Smooth muscle cell of trachea (primary cell): Measurements from ENCODE around the gene EIF1AD. TPM values are rescaled to one million over a fixed set of nuclear protein-coding genes. Genes with fewer than 3 reads are reported as not detected.

Experiments used
- total RNA-seq: library from RNA; depleted of rRNA; stranded (reverse); fragments of >200 nt; gene quantifications from 2 replicates; pipeline ENCODE4 v1.2.1, GENCODE V29; 2014

The EIF1AD gene
- total RNA-seq, result 28.2 and 29.3 TPM in 2 replicates

GRCh38 chr11:66001942-66002647 lies at the start of gene EIF1AD, which contains the start of gene BANF1:
TSS of gene EIF1AD (minus strand) at chr11:66002157. CDS start at chr11:66000389, 1,768 bp downstream.
TSS of gene BANF1 (plus strand) at chr11:66002503. CDS start at chr11:66003251, 748 bp downstream.

GRCh38 chr11:66048547-66049323 lies 46.8 kb upstream of the EIF1AD start, which contains the start of gene GAL3ST3:
TSS of gene GAL3ST3 (minus strand) at chr11:66049161. CDS start at chr11:66045415, 3,746 bp downstream.

GRCh38 chr11:66026017-66026529 lies 24.1 kb upstream of the EIF1AD start, which contains the start of gene CATSPER1:
TSS of gene CATSPER1 (minus strand) at chr11:66026479. CDS start at chr11:66026379, 100 bp downstream.

GRCh38 chr11:66011785-66012303 lies 9.9 kb upstream of the EIF1AD start, which contains the start of gene CST6:
TSS of gene CST6 (plus strand) at chr11:66012008. CDS start at chr11:66012045, 37 bp downstream.

GRCh38 chr11:65961267-65962140 lies 40.5 kb downstream of the EIF1AD start, which contains the start of gene SART1:
TSS of gene SART1 (plus strand) at chr11:65961734. CDS start at chr11:65961781, 47 bp downstream.

Other genes with a start within 250 kb of the EIF1AD start
- gene AP5B1, start 221.2 kb downstream of the EIF1AD start, total RNA-seq, result 7.1 and 10.6 TPM in 2 replicates
- gene OVOL1, start 215.1 kb downstream of the EIF1AD start, total RNA-seq, result not detected in 2 replicates
- 1.2 and 3.1 TPM in 2 replicates for gene SNX32, start 168.2 kb downstream of the EIF1AD start, total RNA-seq
- 951 and 1,471 TPM in 2 replicates for gene CFL1, start 144.0 kb downstream of the EIF1AD start, total RNA-seq
- 47.6 and 51.9 TPM in 2 replicates for gene MUS81, start 141.7 kb downstream of the EIF1AD start, total RNA-seq
- gene EFEMP2, start 129.4 kb downstream of the EIF1AD start, total RNA-seq, result 56.3 and 157 TPM in 2 replicates
- not detected in 2 replicates for gene CTSW, start 122.3 kb downstream of the EIF1AD start, total RNA-seq
- gene FIBP, start 113.7 kb downstream of the EIF1AD start, total RNA-seq, result 204 and 244 TPM in 2 replicates
- 168 and 233 TPM in 2 replicates for gene CCDC85B, start 111.5 kb downstream of the EIF1AD start, total RNA-seq
- 19.9 and 24.3 TPM in 2 replicates for gene FOSL1, start 101.8 kb downstream of the EIF1AD start, total RNA-seq
- 30.1 and 37.4 TPM in 2 replicates for gene C11orf68, start 83.1 kb downstream of the EIF1AD start, total RNA-seq
- 255 and 434 TPM in 2 replicates for gene DRAP1, start 82.7 kb downstream of the EIF1AD start, total RNA-seq
- 0.33 TPM in 1 of 2 replicates, not detected in the other for gene TSGA10IP, start 56.7 kb downstream of the EIF1AD start, total RNA-seq
- 51.1 and 57.1 TPM in 2 replicates for gene SART1, start 40.4 kb downstream of the EIF1AD start, total RNA-seq
- gene BANF1, start 346 bp upstream of the EIF1AD start, total RNA-seq, result 17.5 and 26.5 TPM in 2 replicates
- 0.17 TPM in 1 of 2 replicates, not detected in the other for gene CST6, start 9.9 kb upstream of the EIF1AD start, total RNA-seq
- under 0.01 TPM in 1 of 2 replicates, not detected in the other for gene CATSPER1, start 24.3 kb upstream of the EIF1AD start, total RNA-seq
- gene GAL3ST3, start 47.0 kb upstream of the EIF1AD start, total RNA-seq, result not detected in 2 replicates
- 163 and 165 TPM in 2 replicates for gene SF3B2, start 50.2 kb upstream of the EIF1AD start, total RNA-seq
- gene PACS1, start 68.1 kb upstream of the EIF1AD start, total RNA-seq, result 31.3 and 46.0 TPM in 2 replicates